GM12874 (cell line): ENCODE measurements around the gene GSTM2.

Experiments
- CTCF ChIP-seq: IDR thresholded peaks from 2 replicates; pipeline ENCODE4 v1.5.1; 2011; ENCODE audit warnings: low read depth, mild to moderate bottlenecking, control low read depth, low read length, moderate library complexity; ENCODE audit not compliant: insufficient read depth

GSTM2 gene

GRCh38 chr1:109622137-109622892 lies 45.5 kb upstream of the GSTM2 start:
- TF ChIP-seq CTCF: no peak

GRCh38 chr1:109622895-109623294 lies 45.0 kb upstream of the GSTM2 start:
- no peak for TF ChIP-seq CTCF

GRCh38 chr1:109623601-109624161 lies 44.2 kb upstream of the GSTM2 start:
- TF ChIP-seq CTCF: no peak

DNA sequence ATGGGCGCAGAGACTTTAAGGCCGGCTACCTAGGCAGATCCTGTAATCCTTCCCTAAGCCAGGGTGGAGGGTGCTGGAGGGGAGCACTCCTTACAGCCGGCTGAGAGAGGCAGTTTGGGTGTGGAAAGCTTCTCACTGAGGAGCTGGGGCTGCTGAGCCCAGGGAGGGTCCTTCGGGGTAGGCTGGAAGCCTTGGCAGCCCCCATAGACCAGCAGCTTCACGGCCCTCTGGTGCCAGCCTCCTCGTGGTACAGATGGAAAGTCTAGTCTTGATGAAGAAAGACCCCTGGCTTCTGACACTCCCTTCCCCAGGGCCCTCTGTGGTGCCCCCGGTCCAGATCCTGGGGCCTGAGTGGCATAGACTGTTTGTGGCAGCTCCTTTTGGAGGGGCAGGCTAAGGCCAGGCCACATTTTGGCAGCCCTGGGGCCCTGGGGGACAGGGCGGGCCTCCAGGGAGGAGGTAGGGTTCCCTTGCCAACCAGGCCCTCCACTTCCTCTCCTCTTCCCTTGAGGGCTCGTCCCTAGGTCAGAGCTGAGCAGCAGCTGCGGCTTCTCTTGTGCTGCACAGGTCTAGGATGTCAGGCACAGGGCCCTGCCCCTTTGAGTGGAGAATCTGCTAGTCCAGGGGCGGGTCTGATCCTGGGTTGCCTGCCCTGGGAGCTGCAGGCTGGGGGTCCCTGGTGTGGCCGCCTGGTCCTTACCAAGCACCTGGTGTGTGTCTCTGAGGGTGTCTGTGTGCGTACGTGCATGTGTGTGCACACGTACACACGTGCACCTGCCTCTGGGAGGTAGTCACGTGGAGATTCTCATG lies 43.5 kb upstream of the GSTM2 start:
- TF ChIP-seq CTCF: no peak

GRCh38 chr1:109625176-109625575 lies 42.7 kb upstream of the GSTM2 start:
- no peak for TF ChIP-seq CTCF

- TF ChIP-seq CTCF: no peak
Measured at GRCh38 chr1:109625601-109626560, 42.0 kb upstream of the GSTM2 start.
